Vagina (tissue), 2 donors: ENCODE results near the gene TNRC6B. TPM values are rescaled to one million over a fixed set of nuclear protein-coding genes. Genes with fewer than 3 reads are reported as not detected.
"Not testable (repeated sequence)": the region's sequence is repeated elsewhere in the genome, so short reads cannot be mapped to it uniquely, and the experiment has no call there.

ENCODE experiments used
- DNase-seq, 2 donors: peaks; one replicate each; pipeline ENCODE4 v3.0.0-alpha.2; 2017; ENCODE audit errors: extremely low spot score in 2 of 2
- H3K27ac ChIP-seq: fragments of 200-600 bp; sonication (generic); one replicate; pipeline ENCODE4 v1.5.1; 2019
- H3K27me3 ChIP-seq: fragments of 200-600 bp; sonication (generic); one replicate; pipeline ENCODE4 v1.5.1; 2019
- H3K36me3 ChIP-seq, 2 donors: fragments of 200-600 bp; sonication (generic); one replicate each; pipeline ENCODE4 v1.5.1; 2017 to 2019
- H3K4me1 ChIP-seq: fragments of 200-600 bp; sonication (generic); one replicate; pipeline ENCODE4 v1.5.1; 2019
- H3K4me3 ChIP-seq, 2 donors: fragments of 200-600 bp; sonication (generic); 1 replicate in 1 of 2; 2 replicates in 1 of 2; pipeline ENCODE4 v1.5.1; 2016 to 2019
- H3K9me3 ChIP-seq: fragments of 200-600 bp; sonication (generic); one replicate; pipeline ENCODE4 v1.5.1; 2019
- CTCF ChIP-seq, 3 experiments: fragments of 450-650 bp in 2 of 3; fragments of 200-600 bp in 1 of 3; sonication (generic) in 1 of 3; IDR thresholded peaks; one replicate each; pipeline ENCODE4 v1.5.1; 2017 to 2019; ENCODE audit warnings: antibody characterized with exemption in 3 of 3, mild to moderate bottlenecking in 2 of 3, moderate library complexity in 2 of 3
- POLR2A ChIP-seq, 2 donors: fragments of 450-650 bp; IDR thresholded peaks; one replicate each; pipeline ENCODE4 v1.6.1; 2017; ENCODE audit warnings: antibody characterized with exemption in 2 of 2, mild to moderate bottlenecking in 2 of 2, moderate library complexity in 2 of 2
- POLR2AphosphoS5 ChIP-seq, 2 donors: sonication (generic); formaldehyde crosslinking; IDR thresholded peaks; one replicate each; pipeline ENCODE4 v1.9.0; 2017; ENCODE audit warnings: antibody characterized with exemption in 2 of 2, mild to moderate bottlenecking in 2 of 2, low read depth in 1 of 2; ENCODE audit not compliant: insufficient read depth in 1 of 2
- intact Hi-C: fragments of 100-400 bp; cut with DNase I; formaldehyde crosslinking; loops from one replicate; pipeline ENCODE4 v1.15.1; 2023
- total RNA-seq: library from RNA; depleted of rRNA; stranded (reverse); fragments of >200 nt; gene quantifications from one replicate; pipeline ENCODE4 v1.2.3, GENCODE V29; 2016

TNRC6B gene
- total RNA-seq, 1 donor from 2014 or later: 32.7 TPM

- intact Hi-C loops: no loop called here
- Histone ChIP-seq H3K27ac (peak overlapping the region; percentile 71), H3K27me3 (no peaks in the 10 kb centered on the region), H3K36me3 (no peaks in the 10 kb centered on the region), H3K4me1 (peaks cover 68% of the 10 kb centered on the region), H3K4me3 (no peak overlapping the region), H3K9me3 (no peaks in the 10 kb centered on the region)
- DNase-seq: no peak
- TF ChIP-seq POLR2A (IDR thresholded peaks at IDR 0.05) (no peak), POLR2AphosphoS5 (IDR thresholded peaks at IDR 0.05; ENCODE audit: insufficient read depth in 1 of 2, low read depth in 1 of 2) (no peak), CTCF (IDR thresholded peaks at IDR 0.05) (no peak)
Measured at GRCh38 chr22:40220316-40221054, 42.8 kb downstream of the TNRC6B start.

DNA sequence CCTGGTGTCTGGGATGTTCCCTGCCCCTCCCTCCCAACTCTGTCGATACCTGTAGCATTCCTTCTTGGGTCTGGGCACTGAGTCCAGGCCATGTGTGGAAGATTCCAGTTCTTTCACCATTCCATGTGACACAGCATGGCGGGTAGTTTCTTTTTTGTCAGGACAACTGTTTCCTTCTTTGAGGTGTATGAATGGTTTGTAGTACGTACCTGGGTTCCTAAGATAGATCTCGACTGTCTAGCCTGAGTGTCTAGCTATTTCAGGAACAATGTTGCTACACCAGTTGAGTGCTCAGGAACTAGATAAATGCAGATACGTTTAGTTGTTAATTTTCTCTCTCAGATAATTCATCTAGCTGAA is 43.3 kb downstream of the TNRC6B start:
- H3K27me3 ChIP-seq: no peaks in the 10 kb centered on the region
- TF ChIP-seq CTCF (IDR thresholded peaks at IDR 0.05): no peak
- TF ChIP-seq POLR2AphosphoS5 (IDR thresholded peaks at IDR 0.05; ENCODE audit: insufficient read depth in 1 of 2, low read depth in 1 of 2): no peak
- no peak for TF ChIP-seq POLR2A (IDR thresholded peaks at IDR 0.05)
- no peak for DNase-seq
- peak overlapping the region; percentile 71 for H3K27ac ChIP-seq
- no peaks in the 10 kb centered on the region for H3K36me3 ChIP-seq
- intact Hi-C loops: no loop called here
- peaks cover 65% of the 10 kb centered on the region for H3K4me1 ChIP-seq
- no peak overlapping the region for H3K4me3 ChIP-seq
- H3K9me3 ChIP-seq: no peaks in the 10 kb centered on the region

- peaks cover 60% of the 10 kb centered on the region for H3K4me1 ChIP-seq
- H3K4me3 ChIP-seq, H3K9me3 ChIP-seq, H3K27ac ChIP-seq, H3K36me3 ChIP-seq, DNase-seq, H3K27me3 ChIP-seq, intact Hi-C loops: not testable (repeated sequence)
- peak in 1 of 2 donors; percentile 23 for TF ChIP-seq POLR2AphosphoS5 (IDR thresholded peaks at IDR 0.05; ENCODE audit: insufficient read depth in 1 of 2, low read depth in 1 of 2)
Measured at GRCh38 chr22:40222979-40223378, 45.3 kb downstream of the TNRC6B start.

DNA sequence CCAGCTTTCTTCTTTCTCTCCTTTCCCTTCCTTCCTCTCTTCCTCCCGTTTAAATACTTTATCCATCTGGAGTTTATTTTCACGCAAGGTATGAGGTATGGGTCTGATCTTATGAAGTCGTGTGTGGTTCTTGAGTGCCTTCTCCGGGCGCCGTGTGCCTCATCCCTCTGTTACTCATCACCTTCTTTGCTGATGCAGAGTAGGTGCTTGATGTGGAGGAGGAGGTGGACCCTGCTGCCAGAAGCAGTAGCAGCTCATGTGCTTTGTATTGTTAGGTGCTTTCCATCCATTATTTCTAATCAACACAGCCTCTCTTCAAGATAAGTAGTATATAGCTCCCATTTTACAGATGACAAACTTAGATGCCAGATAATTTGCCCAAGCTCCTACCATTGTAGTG is 47.0 kb downstream of the TNRC6B start:
- H3K27ac ChIP-seq: no peak overlapping the region
- intact Hi-C loops: no loop called here
- peaks cover 52% of the 10 kb centered on the region for H3K4me1 ChIP-seq
- no peak for DNase-seq
- no peaks in the 10 kb centered on the region for H3K36me3 ChIP-seq
- no peaks in the 10 kb centered on the region for H3K9me3 ChIP-seq
- H3K4me3 ChIP-seq: no peak overlapping the region
- TF ChIP-seq POLR2A (IDR thresholded peaks at IDR 0.05) (no peak), CTCF (IDR thresholded peaks at IDR 0.05) (no peak), POLR2AphosphoS5 (IDR thresholded peaks at IDR 0.05; ENCODE audit: insufficient read depth in 1 of 2, low read depth in 1 of 2) (no peak)
- H3K27me3 ChIP-seq: no peaks in the 10 kb centered on the region

DNA sequence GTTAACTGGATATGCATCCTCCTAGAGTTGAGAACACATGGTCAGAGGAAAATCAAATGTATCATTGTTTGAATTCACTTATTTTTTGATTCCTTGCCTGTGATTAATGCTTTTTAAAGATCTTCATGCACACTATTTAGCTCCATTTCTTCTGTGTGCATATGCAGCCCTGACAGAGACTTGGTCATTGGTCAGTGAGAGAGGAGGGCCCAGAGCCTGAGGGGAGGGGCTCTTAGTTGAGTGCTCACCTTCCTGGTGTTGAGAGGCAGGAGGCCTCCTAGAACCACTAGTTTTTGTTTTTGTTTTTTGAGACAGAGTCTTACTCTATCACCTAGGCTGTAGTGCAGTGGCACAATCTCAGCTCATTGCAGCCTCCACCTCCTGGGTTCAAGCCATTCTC is 48.9 kb downstream of the TNRC6B start:
- intact Hi-C loops: no loop called here
- Histone ChIP-seq H3K4me3 (no peak overlapping the region), H3K4me1 (peaks cover 33% of the 10 kb centered on the region), H3K27me3 (no peaks in the 10 kb centered on the region), H3K27ac (no peak overlapping the region), H3K9me3 (no peaks in the 10 kb centered on the region), H3K36me3 (no peaks in the 10 kb centered on the region)
- no peak for DNase-seq
- TF ChIP-seq POLR2AphosphoS5 (IDR thresholded peaks at IDR 0.05; ENCODE audit: insufficient read depth in 1 of 2, low read depth in 1 of 2): no peak
- TF ChIP-seq POLR2A (IDR thresholded peaks at IDR 0.05): no peak
- TF ChIP-seq CTCF (IDR thresholded peaks at IDR 0.05): no peak
